ENCODE data around the gene PLA2G15. TPM values are rescaled to one million over a fixed set of nuclear protein-coding genes. Genes with fewer than 3 reads are reported as not detected.

PLA2G15 gene
- total and polyA plus RNA-seq, 9 donors, result 7.3 to 18.4 (median 9.7) TPM

- Histone ChIP-seq H3K27me3 (no peaks in the 10 kb centered on the region), H3K4me3 (peak overlapping the region; percentile 21), H3K27ac (no peak overlapping the region), H3K9me3 (no peaks in the 10 kb centered on the region), H3K4me1 (ENCODE audit: insufficient read depth) (peaks cover 12% of the 10 kb centered on the region), H3K36me3 (no peaks in the 10 kb centered on the region)
- intact Hi-C loops (cut with DNase I), result loop anchor here in 2 of 4 donors (10.0 kb wide), 2 partner anchors 140 to 150 kb away; partner anchors contain the start of gene NFATC3 (in 1 of the 2)
- TF ChIP-seq EP300 (IDR thresholded peaks at IDR 0.05), result no peak
- TF ChIP-seq CTCF (IDR thresholded peaks at IDR 0.05), result no peak
- TF ChIP-seq POLR2A (IDR thresholded peaks at IDR 0.05), result no peak
- peak in 3 of 5 donors; percentile 46 to 62 (median 47) for DNase-seq
- WGBS, 3 donors, result 42 to 56% (median 47%) methylated on average over 70 to 73 of the region's 73 CpGs
These were observed 9.9 kb upstream of the PLA2G15 start for GRCh38 chr16:68235108-68235886.

GRCh38 chr16:68235887-68236136, 9.4 kb upstream of the PLA2G15 start, which contains the start of gene ESRP2:
Gene ESRP2 (minus strand): TSS chr16:68236127. CDS start chr16:68236045, 82 bp downstream.
- H3K27me3 ChIP-seq, result no peaks in the 10 kb centered on the region
- intact Hi-C loops (cut with DNase I), result loop anchor here in 2 of 4 donors (10.0 kb wide), 2 partner anchors 141 to 151 kb away; partner anchors contain the start of gene NFATC3 (in 1 of the 2)
- no peaks in the 10 kb centered on the region for H3K9me3 ChIP-seq
- TF ChIP-seq POLR2A (IDR thresholded peaks at IDR 0.05) (no peak), CTCF (IDR thresholded peaks at IDR 0.05) (no peak), EP300 (IDR thresholded peaks at IDR 0.05) (no peak)
- no peaks in the 10 kb centered on the region for H3K36me3 ChIP-seq
- DNase-seq, result peak in 1 of 5 donors; percentile 48
- H3K4me1 ChIP-seq (ENCODE audit: insufficient read depth), result peaks cover 12% of the 10 kb centered on the region
- WGBS, 3 donors, result 3 to 7% (median 5%) methylated on average over 29 to 36 of the region's 36 CpGs
- H3K27ac ChIP-seq, result peak within 1 kb of the TSS in 1 of 2 donors; percentile 27
- H3K4me3 ChIP-seq, result peak within 1 kb of the TSS; percentile 61

GRCh38 chr16:68236137-68236825, 8.9 kb upstream of the PLA2G15 start:
- no peak overlapping the region for H3K27ac ChIP-seq
- peak overlapping the region; percentile 61 for H3K4me3 ChIP-seq
- DNase-seq, result peak; percentile 40 to 74 (median 55)
- no peaks in the 10 kb centered on the region for H3K27me3 ChIP-seq
- intact Hi-C loops (cut with DNase I), result loop anchor here in 2 of 4 donors (10.0 kb wide), 2 partner anchors 141 to 151 kb away; partner anchors contain the start of gene NFATC3 (in 1 of the 2)
- no peak for TF ChIP-seq POLR2A (IDR thresholded peaks at IDR 0.05)
- no peak for TF ChIP-seq CTCF (IDR thresholded peaks at IDR 0.05)
- no peak for TF ChIP-seq EP300 (IDR thresholded peaks at IDR 0.05)
- no peaks in the 10 kb centered on the region for H3K36me3 ChIP-seq
- 16 to 24% (median 19%) methylated on average over 40 to 45 of the region's 45 CpGs for WGBS, 3 donors
- H3K9me3 ChIP-seq, result no peaks in the 10 kb centered on the region
- peaks cover 12% of the 10 kb centered on the region for H3K4me1 ChIP-seq (ENCODE audit: insufficient read depth)

- 11 to 19% (median 15%) methylated on average over 20 to 21 of the region's 21 CpGs for WGBS, 3 donors
These were observed 8.3 kb upstream of the PLA2G15 start for GRCh38 chr16:68236826-68237242.

More at GRCh38 chr16:68236826-68237242, 8.3 kb upstream of the PLA2G15 start:
- Histone ChIP-seq H3K4me1 (ENCODE audit: insufficient read depth) (peaks cover 12% of the 10 kb centered on the region), H3K36me3 (no peaks in the 10 kb centered on the region), H3K4me3 (peak overlapping the region; percentile 61), H3K27ac (peak overlapping the region in 1 of 2 donors; percentile 27), H3K9me3 (no peaks in the 10 kb centered on the region), H3K27me3 (no peaks in the 10 kb centered on the region)
- intact Hi-C loops (cut with DNase I), result loop anchor here in 2 of 4 donors (10.0 kb wide), 2 partner anchors 142 to 152 kb away; partner anchors contain the start of gene NFATC3 (in 1 of the 2)
- DNase-seq, result peak in 1 of 5 donors; percentile 70
- TF ChIP-seq POLR2A (IDR thresholded peaks at IDR 0.05) (no peak), EP300 (IDR thresholded peaks at IDR 0.05) (no peak), CTCF (IDR thresholded peaks at IDR 0.05) (no peak)
